DOHH2 (cell line): ENCODE measurements around the gene TNP1.

ENCODE experiments used
- H3F3A ChIP-seq: fragments of 200-600 bp; sonication (generic), shearing (Covaris generic); 2 replicates; pipeline ENCODE4 v1.6.0; 2016; ENCODE audit warnings: antibody characterized with exemption, mild to moderate bottlenecking; ENCODE audit not compliant: control insufficient read depth, insufficient read depth
- H3K27ac ChIP-seq: fragments of 200-600 bp; sonication (generic); 2 replicates; pipeline ENCODE4 v1.5.1; 2014; ENCODE audit warnings: low read depth, mild to moderate bottlenecking, low read length, moderate library complexity
- H3K27me3 ChIP-seq: fragments of 200-600 bp; sonication (generic); 2 replicates; pipeline ENCODE4 v1.6.1; 2014; ENCODE audit warnings: mild to moderate bottlenecking, low read length, mixed read lengths; ENCODE audit not compliant: control insufficient read depth
- H3K36me3 ChIP-seq: fragments of 200-600 bp; sonication (generic); 2 replicates; pipeline ENCODE4 v1.6.1; 2014; ENCODE audit warnings: mild to moderate bottlenecking, low read length, moderate library complexity, mixed read lengths; ENCODE audit not compliant: control insufficient read depth
- H3K4me1 ChIP-seq: fragments of 200-600 bp; sonication (generic); 2 replicates; pipeline ENCODE4 v1.6.1; 2014; ENCODE audit warnings: mild to moderate bottlenecking, low read length, mixed read lengths; ENCODE audit not compliant: control insufficient read depth
- H3K4me2 ChIP-seq: fragments of 200-600 bp; sonication (generic); 2 replicates; pipeline ENCODE4 v1.6.0; 2014; ENCODE audit warnings: mild to moderate bottlenecking, low read length, moderate library complexity
- H3K4me3 ChIP-seq: fragments of 200-600 bp; sonication (generic); 2 replicates; pipeline ENCODE4 v1.5.1; 2014; ENCODE audit warnings: mild to moderate bottlenecking, low read length, mixed read lengths
- H3K79me2 ChIP-seq: fragments of 200-600 bp; sonication (generic); 2 replicates; pipeline ENCODE4 v1.6.1; 2014; ENCODE audit warnings: mild to moderate bottlenecking, low read length, mixed read lengths; ENCODE audit not compliant: control insufficient read depth
- H3K9me2 ChIP-seq: fragments of 200-600 bp; sonication (generic); replicated peaks from 2 replicates; pipeline ENCODE4 v1.6.1; 2014; ENCODE audit warnings: mild to moderate bottlenecking, low read length, mixed read lengths; ENCODE audit not compliant: control insufficient read depth
- H3K9me3 ChIP-seq: fragments of 200-600 bp; sonication (generic); 2 replicates; pipeline ENCODE4 v1.6.1; 2014; ENCODE audit warnings: antibody characterized with exemption, low read length, mixed read lengths; ENCODE audit not compliant: control insufficient read depth, insufficient read depth
- H4K20me1 ChIP-seq: fragments of 200-600 bp; sonication (generic); 2 replicates; pipeline ENCODE4 v1.6.0; 2014; ENCODE audit warnings: low read depth, mild to moderate bottlenecking, antibody characterized with exemption, low read length, moderate library complexity; ENCODE audit not compliant: control insufficient read depth, insufficient read depth
- EZH2phosphoT487 ChIP-seq: fragments of 200-600 bp; sonication (generic); IDR thresholded peaks from 2 replicates; pipeline ENCODE4 v1.6.1; 2017; ENCODE audit warnings: borderline replicate concordance, mild to moderate bottlenecking, antibody characterized with exemption, low read length, moderate library complexity, mixed read lengths
- TF ChIP-seq, protein P1 (sequence below): fragments of 200-600 bp; sonication (generic); IDR thresholded peaks from one replicate; pipeline ENCODE4 v1.5.1; 2014; ENCODE audit warnings: antibody characterized with exemption, mild to moderate bottlenecking, low read depth, low read length; ENCODE audit not compliant: poor library complexity, severe bottlenecking

Gene TNP1

GRCh38 chr2:216885117-216885553, 25.3 kb upstream of the TNP1 start:
- Histone ChIP-seq H3F3A (no peaks in the 10 kb centered on the region), H3K4me3 (no peak overlapping the region), H3K9me2 (no peaks in the 10 kb centered on the region), H4K20me1 (no peaks in the 10 kb centered on the region), H3K4me2 (no peak overlapping the region), H3K27ac (no peak overlapping the region), H3K36me3 (no peaks in the 10 kb centered on the region), H3K27me3 (no peaks in the 10 kb centered on the region), H3K4me1 (no peaks in the 10 kb centered on the region), H3K9me3 (no peaks in the 10 kb centered on the region), H3K79me2 (no peaks in the 10 kb centered on the region)
- TF ChIP-seq, protein P1, sequence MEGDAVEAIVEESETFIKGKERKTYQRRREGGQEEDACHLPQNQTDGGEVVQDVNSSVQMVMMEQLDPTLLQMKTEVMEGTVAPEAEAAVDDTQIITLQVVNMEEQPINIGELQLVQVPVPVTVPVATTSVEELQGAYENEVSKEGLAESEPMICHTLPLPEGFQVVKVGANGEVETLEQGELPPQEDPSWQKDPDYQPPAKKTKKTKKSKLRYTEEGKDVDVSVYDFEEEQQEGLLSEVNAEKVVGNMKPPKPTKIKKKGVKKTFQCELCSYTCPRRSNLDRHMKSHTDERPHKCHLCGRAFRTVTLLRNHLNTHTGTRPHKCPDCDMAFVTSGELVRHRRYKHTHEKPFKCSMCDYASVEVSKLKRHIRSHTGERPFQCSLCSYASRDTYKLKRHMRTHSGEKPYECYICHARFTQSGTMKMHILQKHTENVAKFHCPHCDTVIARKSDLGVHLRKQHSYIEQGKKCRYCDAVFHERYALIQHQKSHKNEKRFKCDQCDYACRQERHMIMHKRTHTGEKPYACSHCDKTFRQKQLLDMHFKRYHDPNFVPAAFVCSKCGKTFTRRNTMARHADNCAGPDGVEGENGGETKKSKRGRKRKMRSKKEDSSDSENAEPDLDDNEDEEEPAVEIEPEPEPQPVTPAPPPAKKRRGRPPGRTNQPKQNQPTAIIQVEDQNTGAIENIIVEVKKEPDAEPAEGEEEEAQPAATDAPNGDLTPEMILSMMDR: no peak
- no peak for TF ChIP-seq EZH2phosphoT487

DNA sequence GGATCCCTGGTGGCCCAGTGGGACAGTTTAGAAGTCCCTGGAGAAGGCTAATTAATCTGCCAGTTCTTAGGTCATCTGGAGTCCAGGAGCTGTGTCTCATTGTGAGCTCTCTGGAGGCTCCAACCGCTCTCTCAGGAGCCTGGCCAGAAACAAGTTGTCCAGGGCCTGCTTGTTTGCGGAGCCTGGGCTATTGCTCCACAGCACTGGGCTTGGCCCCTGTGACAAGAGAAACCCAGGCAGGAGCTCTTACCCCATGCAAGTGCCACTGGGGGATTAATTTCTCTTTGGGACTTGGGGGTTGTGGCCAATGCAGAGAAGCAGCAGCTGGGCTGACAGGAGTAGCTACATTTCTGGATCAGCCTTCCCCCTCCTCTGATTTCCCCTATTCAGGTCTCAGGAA, 24.5 kb upstream of the TNP1 start:
- Histone ChIP-seq H3K9me3 (no peaks in the 10 kb centered on the region), H3K4me2 (no peak overlapping the region), H3K4me1 (no peaks in the 10 kb centered on the region), H3K27ac (no peak overlapping the region), H3K79me2 (no peaks in the 10 kb centered on the region), H4K20me1 (no peaks in the 10 kb centered on the region), H3K36me3 (no peaks in the 10 kb centered on the region), H3K9me2 (no peaks in the 10 kb centered on the region), H3K27me3 (no peaks in the 10 kb centered on the region), H3K4me3 (no peak overlapping the region), H3F3A (no peaks in the 10 kb centered on the region)
- TF ChIP-seq EZH2phosphoT487: no peak
- TF ChIP-seq, protein P1: no peak

- no peaks in the 10 kb centered on the region for H3K4me1 ChIP-seq
- TF ChIP-seq, protein P1: no peak
- TF ChIP-seq EZH2phosphoT487: no peak
- no peaks in the 10 kb centered on the region for H3K9me3 ChIP-seq
- no peak overlapping the region for H3K27ac ChIP-seq
- no peak overlapping the region for H3K4me3 ChIP-seq
- H3F3A ChIP-seq: no peaks in the 10 kb centered on the region
- H4K20me1 ChIP-seq: no peaks in the 10 kb centered on the region
- no peaks in the 10 kb centered on the region for H3K36me3 ChIP-seq
- no peak overlapping the region for H3K4me2 ChIP-seq
- H3K27me3 ChIP-seq: no peaks in the 10 kb centered on the region
- no peaks in the 10 kb centered on the region for H3K79me2 ChIP-seq
- H3K9me2 ChIP-seq: no peaks in the 10 kb centered on the region
Measured at GRCh38 chr2:216882876-216883275, 23.0 kb upstream of the TNP1 start.

- Histone ChIP-seq H3K79me2 (no peaks in the 10 kb centered on the region), H3K9me2 (no peaks in the 10 kb centered on the region), H3K36me3 (no peaks in the 10 kb centered on the region), H3K9me3 (no peaks in the 10 kb centered on the region), H3K27ac (no peak overlapping the region), H3K4me3 (no peak overlapping the region), H4K20me1 (no peaks in the 10 kb centered on the region), H3F3A (no peaks in the 10 kb centered on the region), H3K4me1 (no peaks in the 10 kb centered on the region), H3K27me3 (no peaks in the 10 kb centered on the region), H3K4me2 (no peak overlapping the region)
- TF ChIP-seq EZH2phosphoT487: no peak
- TF ChIP-seq, protein P1: no peak
Measured at GRCh38 chr2:216881411-216881810, 21.5 kb upstream of the TNP1 start.
